DND-41 (cell line): ENCODE measurements around the gene TNRC6B.

Experiments
- CTCF ChIP-seq: IDR thresholded peaks from 2 replicates; pipeline ENCODE4 v1.5.1; 2012; ENCODE audit warnings: borderline replicate concordance, low read length, moderate library complexity, mild to moderate bottlenecking; ENCODE audit not compliant: poor library complexity, severe bottlenecking; ENCODE audit errors: extremely low read depth
- EZH2 ChIP-seq: IDR thresholded peaks from 3 replicates; pipeline ENCODE4 v1.6.1; 2012; ENCODE audit warnings: borderline replicate concordance, low read depth, mild to moderate bottlenecking, moderate library complexity, low read length, inconsistent platforms; ENCODE audit not compliant: severe bottlenecking

DNA sequence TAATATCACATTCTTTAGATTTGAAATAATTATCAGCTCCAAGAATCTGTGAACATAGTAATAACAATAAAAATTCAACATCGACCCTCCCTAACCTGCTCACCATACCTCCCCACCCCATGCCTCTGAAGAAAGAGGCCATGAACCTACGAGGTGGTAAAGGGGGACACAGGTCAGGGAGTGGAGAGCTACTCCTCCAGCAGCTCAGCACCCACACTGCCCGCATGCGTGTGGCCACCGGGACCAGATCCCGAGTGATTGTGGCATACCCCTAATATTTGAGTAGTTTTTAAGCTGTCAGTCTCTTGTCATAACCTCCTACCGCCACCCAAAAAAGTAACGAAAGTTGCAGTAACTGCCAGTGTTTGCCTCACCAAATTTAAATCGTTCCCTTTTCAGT is 151.7 kb downstream of the TNRC6B start:
- no peak for TF ChIP-seq CTCF
- no peak for TF ChIP-seq EZH2
